Measurements from ENCODE around the gene KASH5. TPM values are rescaled to one million over a fixed set of nuclear protein-coding genes. Genes with fewer than 3 reads are reported as not detected.

Gene KASH5
- total and polyA plus RNA-seq, 2 of the 13 experiments (the other 11 are each of a cell fraction or from before 2014, with no cell fraction given), result not detected

DNA sequence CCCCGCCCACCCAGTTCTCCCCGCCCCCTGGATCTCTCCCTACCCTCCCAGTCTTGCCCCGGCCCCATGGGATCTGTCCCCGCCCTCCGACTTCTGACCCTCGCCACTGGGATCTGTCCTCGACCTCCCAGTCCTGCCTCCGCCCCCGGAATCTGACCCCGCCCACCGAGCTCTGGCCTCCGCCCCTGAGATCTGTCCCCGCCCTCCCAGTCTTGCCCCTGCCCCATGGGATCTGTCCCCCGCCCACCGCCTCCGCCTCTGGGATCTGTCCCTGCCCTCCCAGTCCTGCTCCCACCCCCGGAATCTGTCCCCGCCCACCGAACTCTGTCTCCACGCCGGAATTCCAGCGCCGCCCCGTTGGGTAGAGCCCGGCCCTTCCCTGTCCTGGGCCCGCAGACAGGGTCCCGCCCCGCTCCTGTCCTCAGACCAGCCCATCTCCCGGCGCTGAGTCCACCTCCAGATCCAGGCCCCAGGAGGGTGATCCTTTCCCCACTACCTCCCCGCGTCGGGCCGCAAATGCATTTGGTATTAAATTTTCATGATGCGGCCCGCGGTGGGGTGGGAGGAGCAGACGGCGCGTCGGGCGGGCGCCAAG is 54.8 kb downstream of the KASH5 start (continued):
- TF ChIP-seq, protein P1, sequence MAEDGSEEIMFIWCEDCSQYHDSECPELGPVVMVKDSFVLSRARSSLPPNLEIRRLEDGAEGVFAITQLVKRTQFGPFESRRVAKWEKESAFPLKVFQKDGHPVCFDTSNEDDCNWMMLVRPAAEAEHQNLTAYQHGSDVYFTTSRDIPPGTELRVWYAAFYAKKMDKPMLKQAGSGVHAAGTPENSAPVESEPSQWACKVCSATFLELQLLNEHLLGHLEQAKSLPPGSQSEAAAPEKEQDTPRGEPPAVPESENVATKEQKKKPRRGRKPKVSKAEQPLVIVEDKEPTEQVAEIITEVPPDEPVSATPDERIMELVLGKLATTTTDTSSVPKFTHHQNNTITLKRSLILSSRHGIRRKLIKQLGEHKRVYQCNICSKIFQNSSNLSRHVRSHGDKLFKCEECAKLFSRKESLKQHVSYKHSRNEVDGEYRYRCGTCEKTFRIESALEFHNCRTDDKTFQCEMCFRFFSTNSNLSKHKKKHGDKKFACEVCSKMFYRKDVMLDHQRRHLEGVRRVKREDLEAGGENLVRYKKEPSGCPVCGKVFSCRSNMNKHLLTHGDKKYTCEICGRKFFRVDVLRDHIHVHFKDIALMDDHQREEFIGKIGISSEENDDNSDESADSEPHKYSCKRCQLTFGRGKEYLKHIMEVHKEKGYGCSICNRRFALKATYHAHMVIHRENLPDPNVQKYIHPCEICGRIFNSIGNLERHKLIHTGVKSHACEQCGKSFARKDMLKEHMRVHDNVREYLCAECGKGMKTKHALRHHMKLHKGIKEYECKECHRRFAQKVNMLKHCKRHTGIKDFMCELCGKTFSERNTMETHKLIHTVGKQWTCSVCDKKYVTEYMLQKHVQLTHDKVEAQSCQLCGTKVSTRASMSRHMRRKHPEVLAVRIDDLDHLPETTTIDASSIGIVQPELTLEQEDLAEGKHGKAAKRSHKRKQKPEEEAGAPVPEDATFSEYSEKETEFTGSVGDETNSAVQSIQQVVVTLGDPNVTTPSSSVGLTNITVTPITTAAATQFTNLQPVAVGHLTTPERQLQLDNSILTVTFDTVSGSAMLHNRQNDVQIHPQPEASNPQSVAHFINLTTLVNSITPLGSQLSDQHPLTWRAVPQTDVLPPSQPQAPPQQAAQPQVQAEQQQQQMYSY (CRISPR knock-in tag; IDR thresholded peaks at IDR 0.05), result no peak
- TF ChIP-seq ZNF501 (CRISPR knock-in tag; IDR thresholded peaks at IDR 0.05) (no peak), ATF7-NPFF (CRISPR knock-in tag; IDR thresholded peaks at IDR 0.05; ENCODE audit: low read depth) (no peak), ZNF275 (CRISPR knock-in tag; IDR thresholded peaks at IDR 0.05; ENCODE audit: borderline replicate concordance) (no peak), ZNF563 (CRISPR knock-in tag; IDR thresholded peaks at IDR 0.05) (peak; percentile 78), BCL3 (CRISPR knock-in tag; IDR thresholded peaks at IDR 0.05) (no peak), ZKSCAN1 (IDR thresholded peaks at IDR 0.05; ENCODE audit: low read length) (no peak), ZNF724P (CRISPR knock-in tag; IDR thresholded peaks at IDR 0.05; ENCODE audit: borderline replicate concordance) (no peak), NAIF1 (CRISPR knock-in tag; IDR thresholded peaks at IDR 0.05; ENCODE audit: borderline replicate concordance) (no peak), ZBTB49 (CRISPR knock-in tag; IDR thresholded peaks at IDR 0.05; ENCODE audit: borderline replicate concordance) (no peak), CCDC6 (CRISPR knock-in tag; IDR thresholded peaks at IDR 0.05) (no peak), ZNF597 (CRISPR knock-in tag; IDR thresholded peaks at IDR 0.05) (no peak), CENPX (CRISPR knock-in tag; IDR thresholded peaks at IDR 0.05) (no peak), ARNT (IDR thresholded peaks at IDR 0.05) (no peak)
- TF ChIP-seq, protein P2, sequence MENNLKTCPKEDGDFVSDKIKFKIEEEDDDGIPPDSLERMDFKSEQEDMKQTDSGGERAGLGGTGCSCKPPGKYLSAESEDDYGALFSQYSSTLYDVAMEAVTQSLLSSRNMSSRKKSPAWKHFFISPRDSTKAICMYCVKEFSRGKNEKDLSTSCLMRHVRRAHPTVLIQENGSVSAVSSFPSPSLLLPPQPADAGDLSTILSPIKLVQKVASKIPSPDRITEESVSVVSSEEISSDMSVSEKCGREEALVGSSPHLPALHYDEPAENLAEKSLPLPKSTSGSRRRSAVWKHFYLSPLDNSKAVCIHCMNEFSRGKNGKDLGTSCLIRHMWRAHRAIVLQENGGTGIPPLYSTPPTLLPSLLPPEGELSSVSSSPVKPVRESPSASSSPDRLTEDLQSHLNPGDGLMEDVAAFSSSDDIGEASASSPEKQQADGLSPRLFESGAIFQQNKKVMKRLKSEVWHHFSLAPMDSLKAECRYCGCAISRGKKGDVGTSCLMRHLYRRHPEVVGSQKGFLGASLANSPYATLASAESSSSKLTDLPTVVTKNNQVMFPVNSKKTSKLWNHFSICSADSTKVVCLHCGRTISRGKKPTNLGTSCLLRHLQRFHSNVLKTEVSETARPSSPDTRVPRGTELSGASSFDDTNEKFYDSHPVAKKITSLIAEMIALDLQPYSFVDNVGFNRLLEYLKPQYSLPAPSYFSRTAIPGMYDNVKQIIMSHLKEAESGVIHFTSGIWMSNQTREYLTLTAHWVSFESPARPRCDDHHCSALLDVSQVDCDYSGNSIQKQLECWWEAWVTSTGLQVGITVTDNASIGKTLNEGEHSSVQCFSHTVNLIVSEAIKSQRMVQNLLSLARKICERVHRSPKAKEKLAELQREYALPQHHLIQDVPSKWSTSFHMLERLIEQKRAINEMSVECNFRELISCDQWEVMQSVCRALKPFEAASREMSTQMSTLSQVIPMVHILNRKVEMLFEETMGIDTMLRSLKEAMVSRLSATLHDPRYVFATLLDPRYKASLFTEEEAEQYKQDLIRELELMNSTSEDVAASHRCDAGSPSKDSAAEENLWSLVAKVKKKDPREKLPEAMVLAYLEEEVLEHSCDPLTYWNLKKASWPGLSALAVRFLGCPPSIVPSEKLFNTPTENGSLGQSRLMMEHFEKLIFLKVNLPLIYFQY (CRISPR knock-in tag; IDR thresholded peaks at IDR 0.05; ENCODE audit: borderline replicate concordance), result no peak

Data from HepG2 (cell line).